ENCODE results near the gene HENMT1.
A peak's percentile ranks its signal among the peaks of the same experiment; 100 is the strongest.

Gene HENMT1

DNA sequence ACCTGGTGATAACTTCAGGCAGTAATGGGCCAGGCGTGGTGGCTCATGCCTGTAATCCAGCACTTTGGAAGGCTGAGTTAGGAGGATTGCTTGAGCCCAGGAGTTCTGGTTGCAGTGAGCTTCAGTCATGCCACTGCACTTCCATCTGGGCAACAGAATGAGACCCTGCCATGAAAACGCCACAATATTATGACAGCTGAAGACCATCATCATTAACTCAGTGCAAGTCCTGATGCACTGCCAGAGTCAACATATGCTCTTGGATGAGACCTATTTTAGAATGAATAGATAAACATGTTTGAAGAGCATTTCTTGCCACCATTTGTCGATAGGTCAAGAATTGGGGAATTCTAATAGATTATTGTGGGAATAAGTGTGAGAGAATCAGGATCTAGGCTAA, 26.4 kb downstream of the HENMT1 start:
- no peak overlapping the region for H3K27ac ChIP-seq
- TF ChIP-seq CTCF (conservative IDR thresholded peaks at IDR 0.05) = no peak

GRCh38 chr1:108628665-108629064, 32.2 kb downstream of the HENMT1 start:
- H3K27ac ChIP-seq = no peak overlapping the region
- no peak for TF ChIP-seq CTCF (conservative IDR thresholded peaks at IDR 0.05)

DNA sequence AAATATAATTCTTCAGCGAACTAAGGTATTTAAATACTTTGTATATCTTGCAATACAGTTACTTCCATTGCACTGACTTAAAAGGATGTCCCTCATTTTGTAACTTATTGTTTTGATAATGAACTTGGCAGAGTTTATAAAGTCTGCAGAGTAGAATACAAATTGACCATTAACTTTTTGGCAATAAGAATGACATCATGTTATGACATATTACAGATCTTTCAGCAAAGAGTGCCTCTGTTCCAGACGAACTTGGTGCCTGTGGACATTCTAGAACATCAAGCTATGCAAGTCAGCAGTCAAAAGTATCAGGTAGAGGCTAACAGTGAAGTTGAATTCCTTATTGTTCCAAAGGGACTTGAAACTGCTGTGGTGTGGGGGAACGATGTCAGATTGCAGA, 32.9 kb downstream of the HENMT1 start:
- TF ChIP-seq CTCF (conservative IDR thresholded peaks at IDR 0.05) = no peak
- no peak overlapping the region for H3K27ac ChIP-seq

GRCh38 chr1:108627256-108627655, 33.6 kb downstream of the HENMT1 start:
- no peak for TF ChIP-seq CTCF (conservative IDR thresholded peaks at IDR 0.05)
- H3K27ac ChIP-seq = no peak overlapping the region

DNA sequence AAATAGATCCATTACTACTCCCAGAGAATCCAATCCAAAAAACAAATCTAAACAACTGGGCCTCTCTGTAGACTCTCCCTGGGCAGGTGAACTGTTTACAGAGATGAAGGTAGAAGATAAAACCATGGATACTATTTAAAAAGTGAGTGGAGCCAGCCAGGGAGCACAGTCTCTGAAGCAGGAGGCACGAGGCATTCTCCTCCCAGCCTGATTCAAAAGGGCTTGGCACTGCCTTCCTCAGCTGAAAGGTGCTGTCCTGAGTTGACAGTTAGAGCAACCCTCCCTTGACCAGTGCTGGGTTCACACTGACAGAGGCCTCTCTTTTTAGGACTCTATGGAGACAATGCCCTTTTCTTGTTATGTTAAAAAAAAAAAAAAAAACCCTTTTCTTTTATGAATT, 36.8 kb downstream of the HENMT1 start:
- peak overlapping the region; percentile 59 for H3K27ac ChIP-seq
- no peak for TF ChIP-seq CTCF (conservative IDR thresholded peaks at IDR 0.05)

- no peak overlapping the region for H3K27ac ChIP-seq
- no peak for TF ChIP-seq CTCF (conservative IDR thresholded peaks at IDR 0.05)
Measured at GRCh38 chr1:108617724-108618056, 43.2 kb downstream of the HENMT1 start.

DNA sequence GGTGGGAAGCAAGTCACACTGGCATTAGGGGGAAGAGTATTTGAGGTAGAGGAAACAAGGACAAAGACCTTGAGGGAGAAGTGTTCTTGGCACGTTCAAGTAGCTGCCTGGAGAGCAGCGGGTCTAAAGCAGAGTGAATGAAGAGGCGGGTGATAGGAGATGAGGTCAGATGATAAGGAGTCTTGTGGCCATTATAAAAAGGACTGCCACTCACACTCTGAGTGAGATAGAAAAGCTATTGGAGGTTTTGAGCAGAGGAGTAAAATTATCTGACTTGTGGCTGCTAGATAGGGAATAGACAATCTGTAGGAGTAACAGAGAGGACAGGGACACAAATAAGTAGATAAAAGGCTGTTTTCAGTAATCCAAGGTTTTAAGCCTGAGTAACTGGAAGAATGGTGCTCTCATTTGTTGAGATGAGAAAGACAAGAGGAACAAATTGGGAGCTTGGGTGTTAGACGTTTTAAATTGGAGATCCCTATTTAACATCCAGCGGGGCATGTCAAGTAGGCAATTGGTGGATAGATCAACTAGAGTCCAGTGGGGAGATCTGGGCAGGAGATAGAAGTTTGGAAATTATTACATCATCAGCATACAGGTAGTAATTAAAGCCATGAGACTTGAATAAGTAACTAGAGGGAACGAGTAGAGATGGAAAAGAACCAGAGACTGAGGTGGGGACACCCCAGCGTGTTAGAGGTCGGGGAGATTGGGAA, 43.7 kb downstream of the HENMT1 start:
- TF ChIP-seq CTCF (conservative IDR thresholded peaks at IDR 0.05) = no peak
- no peak overlapping the region for H3K27ac ChIP-seq

Data from VCaP (cell line).